ENCODE data around the gene TM7SF2.

- TF ChIP-seq POLR2A (IDR thresholded peaks at IDR 0.05) (no peak), CTCF (IDR thresholded peaks at IDR 0.05) (no peak)
These were observed 19.2 kb downstream of the TM7SF2 start for GRCh38 chr11:65130631-65131416.

Data from right lobe of liver (tissue), 4 donors.